Fibroblast of lung (primary cell): ENCODE measurements around the gene MCIDAS.

Experiments
- EZH2 ChIP-seq: IDR thresholded peaks from 2 replicates; pipeline ENCODE4 v1.5.1; 2012; ENCODE audit warnings: low read length, control low read depth, mild to moderate bottlenecking; ENCODE audit errors: missing control alignments
- TF ChIP-seq, protein P1 (sequence below), 2 donors: IDR thresholded peaks in 1 of 2; conservative IDR thresholded peaks in 1 of 2; 1 replicate in 1 of 2; 2 replicates in 1 of 2; pipeline ENCODE4 v1.5.1; 2011 to 2012; ENCODE audit warnings: low read length in 2 of 2, control low read depth in 1 of 2, inconsistent platforms in 1 of 2, low read depth in 1 of 2, mild to moderate bottlenecking in 1 of 2

GRCh38 chr5:55231029-55231918 is 4.2 kb upstream of the MCIDAS start:
- TF ChIP-seq, protein P1, sequence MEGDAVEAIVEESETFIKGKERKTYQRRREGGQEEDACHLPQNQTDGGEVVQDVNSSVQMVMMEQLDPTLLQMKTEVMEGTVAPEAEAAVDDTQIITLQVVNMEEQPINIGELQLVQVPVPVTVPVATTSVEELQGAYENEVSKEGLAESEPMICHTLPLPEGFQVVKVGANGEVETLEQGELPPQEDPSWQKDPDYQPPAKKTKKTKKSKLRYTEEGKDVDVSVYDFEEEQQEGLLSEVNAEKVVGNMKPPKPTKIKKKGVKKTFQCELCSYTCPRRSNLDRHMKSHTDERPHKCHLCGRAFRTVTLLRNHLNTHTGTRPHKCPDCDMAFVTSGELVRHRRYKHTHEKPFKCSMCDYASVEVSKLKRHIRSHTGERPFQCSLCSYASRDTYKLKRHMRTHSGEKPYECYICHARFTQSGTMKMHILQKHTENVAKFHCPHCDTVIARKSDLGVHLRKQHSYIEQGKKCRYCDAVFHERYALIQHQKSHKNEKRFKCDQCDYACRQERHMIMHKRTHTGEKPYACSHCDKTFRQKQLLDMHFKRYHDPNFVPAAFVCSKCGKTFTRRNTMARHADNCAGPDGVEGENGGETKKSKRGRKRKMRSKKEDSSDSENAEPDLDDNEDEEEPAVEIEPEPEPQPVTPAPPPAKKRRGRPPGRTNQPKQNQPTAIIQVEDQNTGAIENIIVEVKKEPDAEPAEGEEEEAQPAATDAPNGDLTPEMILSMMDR (conservative IDR thresholded peaks at IDR 0.05 in 1 of 2, IDR thresholded peaks at IDR 0.05 in 1 of 2; ENCODE audit: low read depth in 1 of 2, low read length in 2 of 2) = peak in 1 of 2 donors; percentile 7
- TF ChIP-seq EZH2 = peak; percentile 74
